Measurements from ENCODE around the gene CYP27A1.

Gene CYP27A1

GRCh38 chr2:218858671-218859555 lies 77.0 kb downstream of the CYP27A1 start:
- DNase-seq (ENCODE audit: low read depth, low spot score), result peak; percentile 84

GRCh38 chr2:218859556-218859987 lies 77.6 kb downstream of the CYP27A1 start, which contains the start of gene WNT6:
Gene WNT6 (plus strand): TSS chr2:218859805. CDS start chr2:218860038, 233 bp downstream.
- no peak for DNase-seq (ENCODE audit: low read depth, low spot score)

GRCh38 chr2:218859988-218860831 lies 78.3 kb downstream of the CYP27A1 start:
- peak; percentile 42 for DNase-seq (ENCODE audit: low read depth, low spot score)

GRCh38 chr2:218860950-218861381 lies 79.0 kb downstream of the CYP27A1 start:
- peak; percentile 92 for DNase-seq (ENCODE audit: low read depth, low spot score)

GRCh38 chr2:218861645-218862318 lies 79.8 kb downstream of the CYP27A1 start:
- DNase-seq (ENCODE audit: low read depth, low spot score), result no peak

GRCh38 chr2:218863021-218863520 lies 81.1 kb downstream of the CYP27A1 start:
- no peak for DNase-seq (ENCODE audit: low read depth, low spot score)

All from ELF-1 (cell line).